SJCRH30 (cell line): ENCODE measurements around the gene TOR1B. TPM values are rescaled to one million over a fixed set of nuclear protein-coding genes. Genes with fewer than 3 reads are reported as not detected.
"Not testable (repeated sequence)": the region's sequence is repeated elsewhere in the genome, so short reads cannot be mapped to it uniquely, and the experiment has no call there.

ENCODE experiments used
- DNase-seq, 2 experiments: peaks; one replicate each; pipeline ENCODE4 v3.0.0-alpha.2; 2015 to 2020
- H3K27ac ChIP-seq: fragments of 250-450 bp; sonication (Bioruptor Pico); 2 replicates; pipeline ENCODE4 v1.5.1; 2020; ENCODE audit warnings: mild to moderate bottlenecking, moderate library complexity
- H3K27me3 ChIP-seq: fragments of 250-450 bp; sonication (Bioruptor Pico); 2 replicates; pipeline ENCODE4 v1.5.1; 2020; ENCODE audit warnings: mild to moderate bottlenecking, moderate library complexity
- H3K36me3 ChIP-seq: fragments of 250-450 bp; sonication (Bioruptor Pico); 2 replicates; pipeline ENCODE4 v1.5.1; 2020; ENCODE audit warnings: mild to moderate bottlenecking, moderate library complexity
- H3K4me1 ChIP-seq: fragments of 250-450 bp; sonication (Bioruptor Pico); 2 replicates; pipeline ENCODE4 v1.5.1; 2020; ENCODE audit warnings: mild to moderate bottlenecking, moderate library complexity
- H3K4me3 ChIP-seq: fragments of 250-450 bp; sonication (Bioruptor Pico); 2 replicates; pipeline ENCODE4 v1.5.1; 2020; ENCODE audit warnings: mild to moderate bottlenecking, moderate library complexity
- H3K9me3 ChIP-seq: fragments of 250-450 bp; sonication (Bioruptor Pico); replicated peaks from 2 replicates; pipeline ENCODE4 v1.5.1; 2020; ENCODE audit warnings: mild to moderate bottlenecking, moderate library complexity
- total RNA-seq: library from RNA; depleted of rRNA; stranded (reverse); fragments of >200 nt; shearing (Covaris generic); gene quantifications from 2 replicates; pipeline ENCODE4 v1.2.3, GENCODE V29; 2014; rRNA removed

TOR1B gene
- 21.8 and 22.0 TPM in 2 replicates for total RNA-seq

GRCh38 chr9:129802833-129803675, at the start of gene TOR1B:
Gene TOR1B (plus strand): TSS chr9:129803184. CDS start chr9:129803213, 29 bp downstream.
- Histone ChIP-seq H3K4me1 (no peaks in the 10 kb centered on the region), H3K9me3 (no peaks in the 10 kb centered on the region), H3K36me3 (0 out of 2 replicates have a peak, but pooled peaks cover 5% of the 10 kb centered on the region), H3K27ac (no peak within 1 kb of the TSS), H3K4me3 (peak within 1 kb of the TSS; percentile 88), H3K27me3 (no peaks in the 10 kb centered on the region)
- DNase-seq: peak; percentile 97

- Histone ChIP-seq H3K9me3 (no peaks in the 10 kb centered on the region), H3K27ac (no peak overlapping the region), H3K36me3 (no peaks in the 10 kb centered on the region), H3K27me3 (peaks cover 13% of the 10 kb centered on the region), H3K4me3 (no peak overlapping the region), H3K4me1 (peaks cover 20% of the 10 kb centered on the region)
- DNase-seq: no peak
Observed at GRCh38 chr9:129755151-129755550, 47.8 kb upstream of the TOR1B start.

- H3K36me3 ChIP-seq: no peaks in the 10 kb centered on the region
- no peak overlapping the region for H3K27ac ChIP-seq
- peaks cover 13% of the 10 kb centered on the region for H3K27me3 ChIP-seq
- no peaks in the 10 kb centered on the region for H3K9me3 ChIP-seq
- H3K4me3 ChIP-seq: no peak overlapping the region
- no peak for DNase-seq
- peaks cover 21% of the 10 kb centered on the region for H3K4me1 ChIP-seq
Observed at GRCh38 chr9:129756191-129756590, 46.8 kb upstream of the TOR1B start.

GRCh38 chr9:129757045-129757444, 45.9 kb upstream of the TOR1B start:
- Histone ChIP-seq H3K4me3 (no peak overlapping the region), H3K27me3 (peaks cover 13% of the 10 kb centered on the region), H3K4me1 (peaks cover 22% of the 10 kb centered on the region), H3K36me3 (no peaks in the 10 kb centered on the region), H3K27ac (no peak overlapping the region), H3K9me3 (no peaks in the 10 kb centered on the region)
- no peak for DNase-seq

GRCh38 chr9:129759319-129759718, 43.7 kb upstream of the TOR1B start:
- no peak for DNase-seq
- Histone ChIP-seq H3K4me3 (no peak overlapping the region), H3K4me1 (peaks cover 24% of the 10 kb centered on the region), H3K9me3 (no peaks in the 10 kb centered on the region), H3K27me3 (peaks cover 5% of the 10 kb centered on the region), H3K36me3 (no peaks in the 10 kb centered on the region), H3K27ac (no peak overlapping the region)

GRCh38 chr9:129759804-129760502, 43.0 kb upstream of the TOR1B start:
- H3K27ac ChIP-seq: no peak overlapping the region
- no peaks in the 10 kb centered on the region for H3K9me3 ChIP-seq
- DNase-seq: no peak
- 0 out of 2 replicates have a peak, but pooled peaks cover 4% of the 10 kb centered on the region for H3K27me3 ChIP-seq
- H3K4me1 ChIP-seq: peaks cover 24% of the 10 kb centered on the region
- H3K4me3 ChIP-seq: no peak overlapping the region
- H3K36me3 ChIP-seq: no peaks in the 10 kb centered on the region

GRCh38 chr9:129760784-129761183, 42.2 kb upstream of the TOR1B start:
- H3K9me3 ChIP-seq, H3K36me3 ChIP-seq, DNase-seq, H3K27ac ChIP-seq, H3K27me3 ChIP-seq, H3K4me3 ChIP-seq: not testable (repeated sequence)
- peaks cover 24% of the 10 kb centered on the region for H3K4me1 ChIP-seq

GRCh38 chr9:129761293-129761900, 41.6 kb upstream of the TOR1B start:
- Histone ChIP-seq H3K4me3 (no peak overlapping the region), H3K4me1 (peaks cover 24% of the 10 kb centered on the region), H3K27ac (no peak overlapping the region), H3K9me3 (no peaks in the 10 kb centered on the region), H3K36me3 (no peaks in the 10 kb centered on the region), H3K27me3 (0 out of 2 replicates have a peak, but pooled peaks cover 4% of the 10 kb centered on the region)
- DNase-seq: peak in 1 of 2 experiments; percentile 38

GRCh38 chr9:129761901-129762369, 41.0 kb upstream of the TOR1B start:
- DNase-seq: peak in 1 of 2 experiments; percentile 43
- Histone ChIP-seq H3K9me3 (no peaks in the 10 kb centered on the region), H3K4me1 (peaks cover 24% of the 10 kb centered on the region), H3K4me3 (no peak overlapping the region), H3K36me3 (no peaks in the 10 kb centered on the region), H3K27me3 (0 out of 2 replicates have a peak, but pooled peaks cover 4% of the 10 kb centered on the region), H3K27ac (no peak overlapping the region)

GRCh38 chr9:129762370-129762984, 40.5 kb upstream of the TOR1B start:
- H3K4me3 ChIP-seq, H3K9me3 ChIP-seq, H3K27me3 ChIP-seq, H3K27ac ChIP-seq, H3K36me3 ChIP-seq: not testable (repeated sequence)
- H3K4me1 ChIP-seq: peaks cover 24% of the 10 kb centered on the region
- DNase-seq: peak in 1 of 2 experiments; percentile 40

GRCh38 chr9:129762985-129763926, 39.7 kb upstream of the TOR1B start:
- Histone ChIP-seq H3K27ac (no peak overlapping the region), H3K36me3 (no peaks in the 10 kb centered on the region), H3K27me3 (0 out of 2 replicates have a peak, but pooled peaks cover 4% of the 10 kb centered on the region), H3K4me3 (no peak overlapping the region), H3K9me3 (no peaks in the 10 kb centered on the region), H3K4me1 (peaks cover 24% of the 10 kb centered on the region)
- DNase-seq: peak in 1 of 2 experiments; percentile 41

GRCh38 chr9:129765764-129766317, 37.1 kb upstream of the TOR1B start:
- peaks cover 24% of the 10 kb centered on the region for H3K4me1 ChIP-seq
- no peaks in the 10 kb centered on the region for H3K36me3 ChIP-seq
- H3K27me3 ChIP-seq: 0 out of 2 replicates have a peak, but pooled peaks cover 4% of the 10 kb centered on the region
- no peak overlapping the region for H3K4me3 ChIP-seq
- no peak overlapping the region for H3K27ac ChIP-seq
- no peak for DNase-seq
- H3K9me3 ChIP-seq: no peaks in the 10 kb centered on the region

GRCh38 chr9:129768486-129768885, 34.5 kb upstream of the TOR1B start:
- peaks cover 2% of the 10 kb centered on the region for H3K4me1 ChIP-seq
- no peaks in the 10 kb centered on the region for H3K9me3 ChIP-seq
- H3K27ac ChIP-seq: no peak overlapping the region
- no peaks in the 10 kb centered on the region for H3K36me3 ChIP-seq
- 0 out of 2 replicates have a peak, but pooled peaks cover 4% of the 10 kb centered on the region for H3K27me3 ChIP-seq
- no peak overlapping the region for H3K4me3 ChIP-seq
- DNase-seq: no peak
